K562 (cell line): ENCODE measurements around the gene GARNL3. TPM values are rescaled to one million over a fixed set of nuclear protein-coding genes. Genes with fewer than 3 reads are reported as not detected.

Experiments used
- ASH1L ChIP-seq: fragments of 450-650 bp; IDR thresholded peaks from 2 replicates; pipeline ENCODE4 v1.6.1; 2018; ENCODE audit warnings: borderline replicate concordance, mild to moderate bottlenecking, low read depth; ENCODE audit not compliant: partially characterized antibody
- CC2D1A ChIP-seq: fragments of 450-650 bp; IDR thresholded peaks from 2 replicates; pipeline ENCODE4 v1.6.1; 2017; ENCODE audit warnings: mild to moderate bottlenecking
- CREB3L1 ChIP-seq: fragments of 450-650 bp; IDR thresholded peaks from 2 replicates; pipeline ENCODE4 v1.6.1; 2014; ENCODE audit warnings: low read depth, mild to moderate bottlenecking, moderate library complexity, borderline replicate concordance
- ELF1 ChIP-seq: fragments of 200-800 bp; sonication (Bioruptor generic); IDR thresholded peaks from 2 replicates; pipeline ENCODE4 v1.6.1; 2016; ENCODE audit warnings: missing genetic modification characterization, missing compliant biosample characterization
- ETS1 ChIP-seq: conservative IDR thresholded peaks from 2 replicates; pipeline ENCODE4 v1.6.1; 2011; ENCODE audit warnings: low read depth, mild to moderate bottlenecking, low read length; ENCODE audit not compliant: control insufficient read depth
- ETV6 ChIP-seq, 3 experiments: fragments of 150-350 bp in 1 of 3; sonication (generic) in 1 of 3; formaldehyde crosslinking in 1 of 3; IDR thresholded peaks; 2 replicates each; pipeline versions ENCODE4 v1.6.1 to v1.8.0; 2014 to 2022; ENCODE audit warnings: borderline replicate concordance in 2 of 3, low read depth in 2 of 3, antibody characterized with exemption in 1 of 3, low read length in 1 of 3, mild to moderate bottlenecking in 1 of 3, missing genetic modification reagents in 1 of 3
- GTF2B ChIP-seq: IDR thresholded peaks from 2 replicates; pipeline ENCODE4 v1.6.1; 2011; ENCODE audit not compliant: insufficient read length; ENCODE audit errors: extremely low read depth
- HNRNPH1 ChIP-seq: fragments of 200-400 bp; formaldehyde crosslinking; optimal IDR thresholded peaks from 2 replicates; pipeline ENCODE3; 2017; ENCODE audit warnings: low read depth, mild to moderate bottlenecking, low read length, moderate library complexity
- KAT7 ChIP-seq: sonication (generic); formaldehyde crosslinking; IDR thresholded peaks from 2 replicates; pipeline ENCODE4 v1.8.0; 2022; ENCODE audit warnings: missing genetic modification reagents, mild to moderate bottlenecking, borderline replicate concordance
- POLR2B ChIP-seq: fragments of 450-650 bp; IDR thresholded peaks from 2 replicates; pipeline ENCODE4 v1.6.1; 2018; ENCODE audit warnings: low read depth; ENCODE audit not compliant: partially characterized antibody
- POLR3A ChIP-seq: IDR thresholded peaks from 2 replicates; pipeline ENCODE4 v1.6.1; 2011; ENCODE audit warnings: borderline replicate concordance, mild to moderate bottlenecking, moderate library complexity; ENCODE audit not compliant: insufficient read length, insufficient read depth; ENCODE audit errors: extremely low read depth
- PRPF4 ChIP-seq: fragments of 200-400 bp; formaldehyde crosslinking; IDR thresholded peaks from one replicate; pipeline ENCODE4 v1.6.1; 2017; ENCODE audit warnings: low read length, low read depth, mild to moderate bottlenecking; ENCODE audit not compliant: insufficient read depth, poor library complexity, severe bottlenecking
- RFX5 ChIP-seq: IDR thresholded peaks from 2 replicates; pipeline ENCODE4 v1.6.1; 2011; ENCODE audit warnings: low read depth, mild to moderate bottlenecking, improper control_type of control experiment, low read length
- SRSF1 ChIP-seq: fragments of 200-400 bp; formaldehyde crosslinking; IDR thresholded peaks from 2 replicates; pipeline ENCODE4 v1.6.1; 2017; ENCODE audit warnings: mild to moderate bottlenecking, low read depth, low read length, moderate library complexity
- VEZF1 ChIP-seq: fragments of 200-800 bp; sonication (Bioruptor generic); IDR thresholded peaks from 2 replicates; pipeline ENCODE4 v1.6.1; 2017; ENCODE audit warnings: missing genetic modification characterization, missing compliant biosample characterization
- ZNF143 ChIP-seq: sonication (generic); formaldehyde crosslinking; IDR thresholded peaks from 2 replicates; pipeline ENCODE4 v1.9.0; 2022; ENCODE audit warnings: mild to moderate bottlenecking, missing genetic modification reagents
- ZNF280B ChIP-seq: fragments of 250-450 bp; sonication (Bioruptor Pico); IDR thresholded peaks from 2 replicates; pipeline ENCODE4 v1.5.1; 2021; ENCODE audit warnings: mild to moderate bottlenecking
- ZNF511 ChIP-seq: sonication (generic); formaldehyde crosslinking; IDR thresholded peaks from 2 replicates; pipeline ENCODE4 v1.8.0; 2022; ENCODE audit warnings: mild to moderate bottlenecking, missing genetic modification reagents
- polyA plus RNA-seq, 8 experiments: library from polyadenylated mRNA; depleted of rRNA in 4 of 8; stranded (reverse) in 5 of 8; unstranded in 3 of 8; fragments of >200 nt; fragmentation: Nextera tagmentation in 2 of 8; fragmentation: Illumina TruSeq in 1 of 8; extraction: Ambion mirVana in 2 of 8; extraction: Trizol in 1 of 8; gene quantifications; 2 replicates each; pipeline versions ENCODE4 v1.2.1 to v1.2.3, GENCODE V29; 2011 to 2014; ENCODE audit warnings: inconsistent platforms in 1 of 8, missing spikeins in 1 of 8
- total RNA-seq, 7 experiments: library from RNA; depleted of rRNA in 6 of 7; stranded (reverse); fragments of >200 nt in 6 of 7; fragmentation: Illumina TruSeq in 2 of 7; extraction: Trizol in 2 of 7; gene quantifications; 2 replicates each; pipeline versions ENCODE4 v1.2.1 to v1.2.3, GENCODE V29; 2011 to 2021; ENCODE audit warnings: low replicate concordance in 1 of 7

GARNL3 gene
- total and polyA plus RNA-seq, 9 of the 15 experiments (the other 6 are each of a cell fraction or from before 2014, with no cell fraction given) = 0.35 to 2.7 (median 1.6) TPM

GRCh38 chr9:127423934-127424675 is 159.5 kb downstream of the GARNL3 start, which contains the start of gene ZNF79 (continued):
- TF ChIP-seq SRSF1 (no peak), HNRNPH1 (no peak), ELF1 (tag) (peak; percentile 79), KAT7 (CRISPR knock-in tag) (no peak), ASH1L (no peak), POLR3A (no peak), ZNF280B (CRISPR knock-in tag) (no peak), VEZF1 (CRISPR knock-in tag) (no peak), ZNF511 (CRISPR knock-in tag) (peak; percentile 23; the same call in 1 of the 2 replicates), CREB3L1 (peak; percentile 90; the same call in 1 of the 2 replicates), ETS1 (peak; percentile 72), PRPF4 (no peak), ETV6 (IDR thresholded peaks at IDR 0.05; ENCODE audit: borderline replicate concordance in 1 of 2, low read depth in 2 of 2, low read length in 1 of 2) (no peak), ETV6 (CRISPR knock-in tag; IDR thresholded peaks at IDR 0.05; ENCODE audit: borderline replicate concordance) (no peak), RFX5 (no peak), POLR2B (peak; percentile 70), ZNF143 (CRISPR knock-in tag) (peak; percentile 85), GTF2B (peak; percentile 94), CC2D1A (no peak)
